IMR-90 (cell line): Measurements from ENCODE around the gene RBMS3. TPM values are rescaled to one million over a fixed set of nuclear protein-coding genes. Genes with fewer than 3 reads are reported as not detected.

Source experiments
- ATAC-seq: fragments of 200-7000 bp; cut with Tn5 transposase; 2 replicates; pipeline ENCODE4 v1.9.1; 2020; ENCODE audit warnings: low read depth, mild to moderate bottlenecking, moderate library complexity
- BruUV-seq: library from RNA; stranded (reverse); fragments of 400-500 nt; replicated peaks from 2 replicates; lab custom pipeline; 2021; lab: Mats Ljungman, UMichigan
- CTCF ChIA-PET: fragments of 300-600 bp; formaldehyde crosslinking; extraction: SDS; loops from one replicate; lab custom pipeline; 2021; ENCODE audit warnings: antibody characterized with exemption; lab: Yijun Ruan, JAX
- POLR2A ChIA-PET: fragments of 300-600 bp; sonication (Branson Sonifier 250); formaldehyde crosslinking; loops from one replicate; lab custom pipeline; 2022; ENCODE audit warnings: antibody characterized with exemption; ENCODE audit not compliant: unreplicated experiment; lab: Charles Lee
- DNase-seq: peaks from one replicate; pipeline ENCODE4 v3.0.0; 2013
- H2AFZ ChIP-seq: replicated peaks from 2 replicates; pipeline ENCODE3; 2013; ENCODE audit warnings: low read length, mild to moderate bottlenecking; ENCODE audit not compliant: poor library complexity
- H2AK5ac ChIP-seq: 2 replicates; pipeline ENCODE4 v1.6.1; 2013; ENCODE audit warnings: low read depth, low read length, inconsistent platforms
- H2AK9ac ChIP-seq: replicated peaks from 2 replicates; pipeline ENCODE3; 2013; ENCODE audit warnings: mild to moderate bottlenecking, low read depth, low read length, moderate library complexity; ENCODE audit not compliant: poor library complexity
- H2BK120ac ChIP-seq: 2 replicates; pipeline ENCODE4 v1.6.1; 2013; ENCODE audit warnings: low read depth, low read length, inconsistent platforms
- H2BK15ac ChIP-seq: 3 replicates; pipeline ENCODE4 v1.6.1; 2013; ENCODE audit warnings: low read depth, low read length, inconsistent platforms
- H2BK20ac ChIP-seq: 2 replicates; pipeline ENCODE4 v1.6.1; 2013; ENCODE audit warnings: low read depth, mild to moderate bottlenecking, inconsistent platforms, low read length, moderate library complexity
- H2BK5ac ChIP-seq: 2 replicates; pipeline ENCODE4 v1.6.1; 2013; ENCODE audit warnings: mild to moderate bottlenecking, low read depth, low read length, inconsistent platforms; ENCODE audit not compliant: poor library complexity, severe bottlenecking
- H3K14ac ChIP-seq: replicated peaks from 2 replicates; pipeline ENCODE4 v1.6.1; 2013; ENCODE audit warnings: low read depth, low read length, inconsistent platforms
- H3K18ac ChIP-seq: 2 replicates; pipeline ENCODE4 v1.6.1; 2013; ENCODE audit warnings: low read depth, low read length, control low read depth
- H3K23ac ChIP-seq: 2 replicates; pipeline ENCODE4 v1.6.1; 2013; ENCODE audit warnings: low read depth, low read length, inconsistent platforms
- H3K27ac ChIP-seq: 2 replicates; pipeline ENCODE4 v1.5.1; 2013; ENCODE audit warnings: mild to moderate bottlenecking, control low read depth, low read length; ENCODE audit not compliant: insufficient read depth
- H3K27me3 ChIP-seq: 2 replicates; pipeline ENCODE4 v1.6.1; 2013; ENCODE audit warnings: low read length; ENCODE audit not compliant: control insufficient read depth, insufficient read depth
- H3K36me3 ChIP-seq: 2 replicates; pipeline ENCODE4 v1.6.1; 2013; ENCODE audit warnings: low read length, mixed read lengths; ENCODE audit not compliant: control insufficient read depth, insufficient read depth
- H3K4ac ChIP-seq: 2 replicates; pipeline ENCODE4 v1.6.1; 2013; ENCODE audit warnings: low read depth, low read length, inconsistent platforms
- H3K4me1 ChIP-seq: 2 replicates; pipeline ENCODE4 v1.6.1; 2013; ENCODE audit warnings: low read length, mixed read lengths; ENCODE audit not compliant: control insufficient read depth, insufficient read depth
- H3K4me2 ChIP-seq: 2 replicates; pipeline ENCODE4 v1.6.1; 2013; ENCODE audit warnings: low read depth, mild to moderate bottlenecking, control low read depth, low read length, moderate library complexity
- H3K4me3 ChIP-seq: 2 replicates; pipeline ENCODE4 v1.5.1; 2013; ENCODE audit warnings: low read depth, mild to moderate bottlenecking, control low read depth, low read length, moderate library complexity; ENCODE audit not compliant: insufficient read depth
- H3K56ac ChIP-seq: 2 replicates; pipeline ENCODE4 v1.6.1; 2013; ENCODE audit warnings: low read length, inconsistent platforms; ENCODE audit not compliant: insufficient read depth; ENCODE audit errors: extremely low read depth
- H3K79me1 ChIP-seq, 2 experiments: 2 replicates each; pipeline ENCODE4 v1.6.1; 2013; ENCODE audit warnings: low read length in 2 of 2, inconsistent platforms in 1 of 2, low read depth in 1 of 2
- H3K9ac ChIP-seq: 2 replicates; pipeline ENCODE4 v1.6.1; 2013; ENCODE audit warnings: low read depth, low read length, control low read depth
- H3K9me1 ChIP-seq: 2 replicates; pipeline ENCODE4 v1.6.1; 2013; ENCODE audit warnings: low read length, inconsistent platforms; ENCODE audit not compliant: insufficient read depth
- H3K9me3 ChIP-seq: 2 replicates; pipeline ENCODE4 v1.6.1; 2013; ENCODE audit warnings: low read length; ENCODE audit not compliant: control insufficient read depth, insufficient read depth
- H4K20me1 ChIP-seq: 2 replicates; pipeline ENCODE4 v1.6.1; 2013; ENCODE audit warnings: low read length, inconsistent platforms; ENCODE audit not compliant: insufficient read depth
- H4K5ac ChIP-seq: 2 replicates; pipeline ENCODE4 v1.6.1; 2013; ENCODE audit warnings: mild to moderate bottlenecking, low read depth, low read length, control low read depth
- H4K8ac ChIP-seq, 2 experiments: 2 replicates each; pipeline ENCODE4 v1.6.1; 2013; ENCODE audit warnings: low read depth in 2 of 2, low read length in 2 of 2, control low read depth in 1 of 2, inconsistent platforms in 1 of 2
- H4K91ac ChIP-seq: 2 replicates; pipeline ENCODE4 v1.6.1; 2013; ENCODE audit warnings: low read depth, low read length, inconsistent platforms; ENCODE audit not compliant: insufficient read depth
- CEBPB ChIP-seq: IDR thresholded peaks from 2 replicates; pipeline ENCODE4 v1.6.1; 2012; ENCODE audit warnings: low read depth, low read length, improper control_type of control experiment
- ELK1 ChIP-seq: fragments of 150-350 bp; IDR thresholded peaks from 2 replicates; pipeline ENCODE4 v1.6.1; 2016; ENCODE audit warnings: low read depth, mild to moderate bottlenecking, low read length, moderate library complexity, borderline replicate concordance
- MXI1 ChIP-seq: IDR thresholded peaks from 2 replicates; pipeline ENCODE4 v1.6.1; 2012; ENCODE audit warnings: low read depth, mild to moderate bottlenecking, low read length, moderate library complexity, borderline replicate concordance
- WGBS, 2 experiments: methylation state at CpG; one replicate each; pipeline versions ENCODE4 v1.1.5 to v1.1.7; 2013; ENCODE audit warnings: missing lambda C conversion rate in 2 of 2; ENCODE audit not compliant: insufficient read length in 1 of 2; ENCODE audit errors: extremely low coverage in 2 of 2; 5-methylcytosine and 5-hydroxymethylcytosine counted together
- dilution Hi-C: fragments of 300-500 bp; cut with HindIII; formaldehyde crosslinking; loops from one replicate; pipeline ENCODE4 v1.14.3; 2018; ENCODE audit warnings: low sequenced_read_pairs; ENCODE audit not compliant: unreplicated experiment
- in situ Hi-C: fragments of 300-500 bp; cut with MboI; formaldehyde crosslinking; loops from 3 replicates; pipeline ENCODE4 v1.14.3; 2019; ENCODE audit warnings: low sequenced_read_pairs, inconsistent platforms, mixed read lengths
- intact Hi-C: fragments of 100-400 bp; cut with micrococcal nuclease; formaldehyde crosslinking; loops from 2 replicates; pipeline ENCODE4 v1.10.0; 2022
- polyA plus RNA-seq, 3 experiments: library from polyadenylated mRNA; depleted of rRNA; stranded (reverse); fragments of >200 nt; gene quantifications; 2 replicates each; pipeline ENCODE4 v1.2.3, GENCODE V29; 2012; ENCODE audit warnings: low replicate concordance in 1 of 3
- total RNA-seq: library from RNA; depleted of rRNA; stranded (reverse); fragments of >200 nt; gene quantifications from 2 replicates; pipeline ENCODE4 v1.2.3, GENCODE V29; 2012

The RBMS3 gene
- total and polyA plus RNA-seq, 2 of the 4 experiments (the other 2 are of a cell fraction) = 15.2 to 127 TPM

- Histone ChIP-seq H2BK5ac (no peak overlapping the region), H3K27me3 (no peaks in the 10 kb centered on the region), H2AK5ac (no peak overlapping the region), H4K91ac (no peak overlapping the region), H3K36me3 (peaks cover 5% of the 10 kb centered on the region; the same call in 1 of the 2 replicates), H3K27ac (no peak overlapping the region; the same call in 1 of the 2 replicates), H3K4ac (no peak overlapping the region), H3K4me3 (no peak overlapping the region), H2AK9ac (no peak overlapping the region), H3K79me1 (peaks cover 0 to 3% of the 10 kb centered on the region in 2 experiments; a peak in 1 of 4 replicates), H3K14ac (no peak overlapping the region), H2BK20ac (no peak overlapping the region), H3K56ac (no peak overlapping the region), H4K8ac (no peak overlapping the region), H3K23ac (no peak overlapping the region), H4K5ac (no peak overlapping the region), H2BK120ac (no peak overlapping the region), H3K4me2 (no peak overlapping the region), H2AFZ (no peak overlapping the region), H3K9ac (no peak overlapping the region), H4K20me1 (no peaks in the 10 kb centered on the region), H3K9me3 (no peaks in the 10 kb centered on the region), H3K9me1 (no peaks in the 10 kb centered on the region), H3K18ac (no peak overlapping the region), H2BK15ac (no peak overlapping the region), H3K4me1 (no peaks in the 10 kb centered on the region; the same call in 1 of the 2 replicates)
- dilution Hi-C loops (no loop called here), intact Hi-C loops (loop anchor here (10.0 kb wide), 1 partner anchor 545 kb away; the partner anchor contains the start of gene RBMS3), in situ Hi-C loops (no loop called here)
- DNase-seq = no peak
- ATAC-seq = no peak
- WGBS, 2 experiments = 100% methylated on average over 1 of the region's 3 CpGs; no CpG with 5 or more reads in 1 of the 2 experiments
- BruUV-seq = no TSS peak
- no peak for TF ChIP-seq MXI1
- TF ChIP-seq ELK1 = no peak
- peak; percentile 56 for TF ChIP-seq CEBPB
- CTCF ChIA-PET = no interaction called here
- POLR2A ChIA-PET = no interaction called here
Observed at GRCh38 chr3:29829340-29829739, 548.5 kb downstream of the RBMS3 start.
